GM21576 (cell line): ENCODE data around the gene TRAK1.
A peak's percentile ranks its signal among the peaks of the same experiment; 100 is the strongest.

Source experiments
- ATAC-seq: cut with Tn5 transposase; IDR thresholded peaks from one replicate; pipeline ENCODE4 v1.9.1; 2021; ENCODE audit warnings: mild to moderate bottlenecking, moderate library complexity; ENCODE audit not compliant: unreplicated experiment

The TRAK1 gene

GRCh38 chr3:42122261-42123011 lies 31.3 kb downstream of the TRAK1 start:
- no peak for ATAC-seq

DNA sequence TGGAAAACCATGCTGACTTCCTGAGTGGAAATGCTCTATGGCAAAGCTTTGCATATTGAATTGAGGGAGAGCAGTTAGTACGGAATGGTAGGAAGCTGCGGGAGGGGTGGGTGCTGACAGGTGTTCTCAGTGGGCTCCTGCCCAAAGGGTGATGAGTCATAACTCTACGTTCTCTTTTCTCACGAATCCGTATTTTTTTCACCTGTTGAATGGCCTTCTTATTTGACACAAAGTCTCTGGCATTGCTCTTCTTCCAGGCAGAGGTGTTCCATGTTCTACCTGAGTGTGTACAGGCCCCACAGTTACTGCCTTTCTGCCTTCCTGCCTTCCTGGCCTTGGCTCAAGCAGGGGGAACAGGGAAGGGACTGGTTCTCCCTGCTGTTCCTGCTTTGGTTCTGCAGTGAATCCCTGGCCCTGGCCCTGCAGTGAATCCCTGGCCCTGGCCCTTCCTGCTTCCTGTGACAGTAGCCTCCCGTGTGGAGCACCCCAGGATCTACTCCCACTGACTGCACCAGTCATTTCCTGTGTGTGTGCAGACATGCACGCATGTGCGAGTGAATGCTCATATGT lies 31.9 kb downstream of the TRAK1 start:
- no peak for ATAC-seq

DNA sequence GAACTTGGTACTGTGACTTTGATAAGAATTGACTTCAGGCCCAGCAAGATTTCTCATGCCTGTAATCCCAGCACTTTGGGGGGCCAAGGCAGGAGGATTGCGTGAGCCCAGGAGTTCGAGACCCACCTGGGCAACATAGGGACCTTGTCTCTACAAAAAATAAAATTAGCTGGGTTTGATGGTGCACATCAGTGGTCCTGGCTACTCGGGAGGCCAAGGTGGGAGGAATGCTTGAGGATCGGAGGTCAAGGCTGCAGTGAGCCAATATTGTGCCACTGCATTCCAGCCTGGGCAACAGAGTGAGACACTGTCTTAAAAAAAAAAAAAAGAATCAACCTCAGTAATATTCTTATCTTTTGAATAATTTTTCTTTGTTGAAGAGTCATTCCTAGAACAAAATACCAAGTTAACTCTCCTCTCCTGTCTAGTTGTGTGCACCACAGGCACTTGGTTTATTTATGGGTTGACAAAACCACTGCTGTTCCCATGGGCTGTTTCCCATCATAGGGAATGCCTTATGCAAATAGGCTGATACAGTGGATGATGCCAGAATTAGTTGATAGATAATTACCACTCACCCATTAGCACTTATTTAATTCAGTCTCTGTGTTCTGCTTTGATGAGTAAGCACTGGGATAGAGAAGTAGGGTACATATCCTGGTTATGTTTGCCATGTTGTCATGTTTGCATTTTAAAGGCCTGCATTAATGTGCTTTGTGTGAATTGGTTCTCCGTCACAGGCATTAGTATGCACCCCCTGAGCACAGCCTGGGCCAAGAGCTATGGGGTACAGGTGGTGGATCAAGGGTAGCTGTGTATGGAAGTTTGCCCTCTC lies 32.9 kb downstream of the TRAK1 start:
- ATAC-seq: no peak

DNA sequence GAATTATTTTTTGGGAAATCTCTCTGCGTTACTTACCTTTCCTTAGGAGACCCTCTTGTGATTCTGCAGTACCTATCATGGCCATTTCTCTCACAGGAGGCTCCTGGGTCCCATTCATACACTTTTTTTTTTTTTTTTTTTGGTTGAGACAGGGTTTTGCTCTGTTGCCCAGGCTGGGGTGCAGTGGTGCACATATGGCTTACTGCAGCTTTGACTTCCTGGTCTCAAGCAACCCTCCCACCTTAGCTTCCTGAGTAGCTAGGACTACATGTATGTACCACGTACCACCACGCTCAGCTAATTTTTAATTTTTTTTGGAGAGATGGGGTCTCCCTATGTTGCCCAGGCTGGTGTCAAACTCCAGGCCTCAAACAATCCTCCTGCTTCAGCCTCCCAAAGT lies 36.1 kb downstream of the TRAK1 start:
- ATAC-seq: no peak

- ATAC-seq: no peak
These were observed 37.4 kb downstream of the TRAK1 start for GRCh38 chr3:42128526-42128925.

GRCh38 chr3:42129014-42129953 lies 38.1 kb downstream of the TRAK1 start:
- peak; percentile 53 for ATAC-seq

- ATAC-seq: no peak
These were observed 38.8 kb downstream of the TRAK1 start for GRCh38 chr3:42130007-42130328.

DNA sequence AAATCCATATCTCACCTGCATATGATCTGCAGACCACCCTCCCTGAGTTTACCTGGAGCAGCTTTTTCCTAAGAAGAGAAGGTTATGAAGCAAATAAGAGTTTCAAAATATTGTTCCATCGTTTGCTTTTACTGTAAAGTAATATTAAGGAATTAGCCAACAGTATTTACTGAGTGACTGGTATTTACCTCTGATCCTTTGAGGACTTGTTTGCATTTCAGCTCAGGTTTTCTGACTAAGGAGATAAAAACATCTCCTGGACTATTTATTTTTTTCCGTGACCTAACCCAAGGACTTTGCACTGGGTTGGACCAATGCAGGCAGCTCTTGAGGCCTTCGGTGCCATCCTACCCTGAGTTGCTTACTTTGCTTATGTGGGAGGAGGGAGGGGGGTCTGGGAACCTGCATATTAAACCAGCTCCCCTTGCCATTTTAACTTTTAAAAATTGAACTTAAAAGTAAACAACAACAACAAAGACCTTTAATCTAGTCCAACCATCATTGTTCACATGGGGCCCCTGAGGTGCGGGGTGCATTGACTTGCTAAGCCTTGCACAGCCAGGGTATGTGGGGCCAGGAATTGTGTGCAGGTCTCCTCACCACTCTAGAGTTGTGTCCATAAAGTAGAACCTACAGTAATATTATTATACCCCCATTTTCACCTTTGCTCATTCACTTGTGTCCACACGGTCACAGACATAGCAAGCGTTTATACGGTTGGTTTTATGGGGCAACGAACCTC lies 39.3 kb downstream of the TRAK1 start:
- ATAC-seq: no peak

GRCh38 chr3:42133500-42134298 lies 42.5 kb downstream of the TRAK1 start:
- no peak for ATAC-seq

DNA sequence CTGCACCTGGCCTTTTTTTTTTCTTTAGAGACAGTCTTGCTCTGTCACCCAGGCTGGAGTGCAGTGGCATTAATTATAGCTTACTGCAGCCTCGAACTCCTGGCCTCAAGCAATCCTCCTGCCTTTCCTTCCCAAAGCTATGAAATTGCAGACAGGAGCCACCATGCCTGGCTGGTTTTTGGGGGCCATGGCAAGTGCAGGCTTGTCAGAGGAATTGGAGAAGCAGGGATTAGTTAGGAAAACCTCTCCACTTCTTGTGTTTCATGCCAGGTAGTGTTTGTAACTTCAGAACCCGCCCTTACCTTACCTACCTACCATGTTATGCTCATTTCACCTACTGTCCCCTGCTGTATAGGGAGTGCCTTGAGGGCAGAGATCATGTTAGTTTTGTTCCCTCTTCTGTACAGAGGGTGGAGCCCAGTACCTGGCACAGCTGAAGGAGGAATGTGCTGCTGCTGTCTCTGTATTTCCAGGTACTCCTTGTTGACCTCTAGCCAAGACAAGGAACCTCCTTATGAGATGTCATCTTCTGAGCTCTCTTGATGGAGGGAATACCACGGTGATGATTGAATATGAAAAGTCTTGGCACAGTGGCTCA lies 43.8 kb downstream of the TRAK1 start:
- no peak for ATAC-seq

DNA sequence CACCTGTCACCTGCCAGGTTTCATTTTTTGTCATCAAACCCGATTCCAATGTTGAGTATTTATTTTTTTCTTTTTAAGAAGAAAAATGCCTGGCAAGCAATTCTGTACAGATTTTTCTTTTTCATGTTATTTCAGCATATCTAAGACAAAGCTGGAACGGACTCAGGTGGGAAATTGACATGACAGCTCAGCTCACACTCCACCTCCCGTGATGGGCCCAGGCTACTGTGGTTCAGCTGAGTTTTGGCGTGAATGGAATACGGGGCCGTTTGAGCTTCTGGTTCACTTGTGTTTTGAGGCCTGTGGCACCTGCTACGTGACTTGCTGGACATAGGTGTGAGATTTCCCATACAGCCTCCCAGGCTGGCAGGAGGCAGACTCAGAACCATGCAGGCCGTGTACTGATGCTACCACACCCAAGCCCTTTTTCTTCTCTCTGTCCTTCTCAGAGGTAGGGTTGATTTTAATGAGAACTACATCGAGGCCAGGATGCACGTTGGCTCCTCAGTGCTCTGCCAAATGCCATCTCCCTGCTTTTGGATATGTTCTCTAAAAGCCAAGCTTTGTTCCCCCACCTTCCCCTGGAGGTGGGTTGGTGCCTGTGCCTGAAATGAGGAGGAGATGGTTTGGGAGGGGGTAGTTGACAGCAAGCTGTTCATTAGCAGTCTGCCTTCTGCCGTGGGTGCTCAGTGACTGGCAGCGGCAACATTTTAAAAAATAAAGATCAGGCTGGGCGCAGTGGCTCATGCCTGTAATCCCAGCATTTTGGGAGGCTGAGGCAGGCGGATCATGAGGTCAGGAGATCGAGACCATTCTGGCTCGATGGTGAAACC lies 48.7 kb downstream of the TRAK1 start:
- ATAC-seq: no peak

DNA sequence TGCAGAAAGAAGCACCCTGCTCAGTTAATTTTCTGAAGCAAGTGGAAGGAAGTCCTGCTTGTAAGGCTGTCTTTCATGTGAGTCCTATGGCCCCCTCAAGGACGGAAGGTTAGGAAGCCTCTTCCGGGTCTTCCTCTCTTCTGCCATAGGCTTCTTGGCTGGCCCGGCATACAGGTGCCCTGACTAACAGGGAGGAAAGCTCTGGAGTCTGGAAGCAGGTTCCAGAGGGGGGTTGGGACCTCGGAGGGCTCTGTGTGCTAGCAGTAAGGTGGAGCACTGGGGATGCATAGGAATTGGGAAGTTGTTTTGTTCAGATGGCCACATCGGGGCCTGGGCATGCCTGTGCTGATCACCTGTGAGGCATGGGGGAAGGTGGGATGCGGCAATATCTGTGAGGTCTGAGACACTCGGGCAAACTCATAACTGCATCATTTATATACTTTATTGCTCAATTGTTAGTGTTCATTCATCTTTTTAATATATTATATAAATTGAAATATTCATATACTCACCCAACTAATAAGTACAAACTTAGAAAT lies 49.6 kb downstream of the TRAK1 start:
- no peak for ATAC-seq

- no peak for ATAC-seq
These were observed 52.3 kb downstream of the TRAK1 start for GRCh38 chr3:42143440-42143839.

DNA sequence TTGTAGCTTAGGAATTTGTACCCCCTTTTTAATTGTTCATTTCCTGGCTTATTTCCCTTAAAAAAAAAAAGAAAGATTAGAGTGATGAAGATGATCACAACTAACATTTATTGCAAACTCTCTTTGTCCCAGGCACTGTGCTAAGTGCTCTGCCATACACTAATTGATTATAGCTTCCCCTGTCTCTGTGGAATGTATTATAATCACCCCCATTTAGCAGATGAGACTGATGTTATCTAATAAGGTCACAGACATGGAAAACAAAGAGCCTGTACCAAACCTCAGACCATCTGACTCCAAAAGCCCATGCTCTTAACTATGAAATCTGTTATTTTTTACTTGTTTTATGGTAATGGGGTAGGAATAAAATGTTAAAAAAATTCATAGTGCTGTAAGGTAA lies 53.1 kb downstream of the TRAK1 start:
- no peak for ATAC-seq

DNA sequence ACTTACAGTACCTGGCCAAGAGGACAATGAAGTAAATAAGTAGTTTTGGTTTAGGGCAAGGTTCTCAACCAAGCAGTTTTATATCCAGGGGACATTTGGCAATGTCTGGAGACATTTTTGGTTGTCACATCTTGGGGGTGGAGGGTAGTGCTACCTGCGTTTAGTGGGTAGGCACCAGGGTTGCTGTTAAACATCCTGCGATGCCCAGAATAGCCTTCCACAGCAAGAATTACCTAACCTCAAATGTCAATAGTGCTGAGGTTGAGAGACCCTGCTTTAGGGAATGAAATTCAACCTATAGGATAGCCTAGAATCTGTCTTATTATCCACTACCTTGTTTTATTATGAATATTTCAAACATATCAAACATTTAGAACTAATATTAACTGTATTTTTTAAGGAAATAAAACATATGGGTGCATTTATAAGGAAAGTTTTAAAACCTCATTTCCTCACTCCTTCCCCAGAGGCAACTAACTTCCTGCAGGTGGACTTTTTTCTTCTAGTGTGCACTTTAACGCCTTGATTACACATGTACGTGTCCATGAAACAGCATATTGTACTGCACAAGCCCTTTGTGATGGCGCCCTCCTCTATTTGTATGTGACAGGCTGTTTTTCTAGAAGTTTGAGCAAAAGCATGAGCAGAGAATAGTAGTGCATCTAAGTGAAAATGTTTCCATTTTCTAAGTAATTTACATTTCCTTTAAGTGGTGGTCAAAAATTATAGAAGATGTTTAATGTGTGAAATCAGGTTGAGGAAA lies 57.1 kb downstream of the TRAK1 start:
- no peak for ATAC-seq

- ATAC-seq: no peak
These were observed 57.9 kb downstream of the TRAK1 start for GRCh38 chr3:42148982-42149432.

GRCh38 chr3:42149532-42149931 lies 58.4 kb downstream of the TRAK1 start:
- no peak for ATAC-seq
